Retinal pigment epithelial cell (primary cell): Measurements from ENCODE around the gene ZNF519.

ENCODE experiments used
- DNase-seq: peaks from one replicate; pipeline ENCODE4 v3.0.0-alpha.2; 2010; ENCODE audit warnings: low read depth
- H3K4me3 ChIP-seq: 2 replicates; pipeline ENCODE4 v1.5.1; 2011; ENCODE audit warnings: mild to moderate bottlenecking, low read length, control low read depth, moderate library complexity
- TF ChIP-seq, protein P1 (sequence below): conservative IDR thresholded peaks from 2 replicates; pipeline ENCODE4 v1.5.1; 2011; ENCODE audit warnings: low read depth, low read length, control low read depth, inconsistent platforms

ZNF519 gene

DNA sequence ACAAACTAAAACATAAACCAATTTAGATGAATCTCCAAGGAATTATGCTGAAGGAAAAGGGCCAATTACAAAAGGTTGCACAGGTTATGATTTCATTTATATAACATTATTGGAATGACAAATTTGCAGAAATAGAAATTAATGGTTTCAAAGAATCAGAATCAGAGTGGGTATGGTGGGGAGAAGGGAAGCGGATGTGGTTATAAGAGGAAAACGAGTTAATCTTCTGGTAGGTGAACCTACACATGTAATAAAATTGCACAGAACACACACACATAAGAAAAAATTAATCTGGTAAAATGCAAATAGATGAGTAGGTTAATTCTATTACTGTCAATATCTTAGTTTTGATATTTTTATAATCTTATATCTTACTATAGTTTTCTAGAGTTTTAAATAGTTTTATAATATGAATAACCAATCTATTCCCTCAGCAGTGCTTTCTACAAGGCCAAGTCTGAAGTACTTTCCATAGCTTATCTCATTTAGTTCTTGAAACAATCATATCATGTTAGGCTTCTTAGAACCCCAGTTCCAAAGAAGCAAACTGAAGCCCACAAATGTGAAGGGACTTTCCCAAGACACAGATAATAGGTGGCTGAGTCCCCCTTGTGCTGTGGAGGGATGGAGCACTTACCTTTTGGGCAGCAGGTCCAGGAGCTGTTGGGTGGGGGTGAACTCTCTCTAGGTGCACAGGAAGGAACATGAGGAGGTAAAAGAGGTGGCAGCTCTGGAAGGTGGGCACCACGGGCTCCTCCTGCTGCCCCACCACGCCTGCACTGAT, 31.5 kb downstream of the ZNF519 start:
- H3K4me3 ChIP-seq, result no peak overlapping the region
- TF ChIP-seq, protein P1, sequence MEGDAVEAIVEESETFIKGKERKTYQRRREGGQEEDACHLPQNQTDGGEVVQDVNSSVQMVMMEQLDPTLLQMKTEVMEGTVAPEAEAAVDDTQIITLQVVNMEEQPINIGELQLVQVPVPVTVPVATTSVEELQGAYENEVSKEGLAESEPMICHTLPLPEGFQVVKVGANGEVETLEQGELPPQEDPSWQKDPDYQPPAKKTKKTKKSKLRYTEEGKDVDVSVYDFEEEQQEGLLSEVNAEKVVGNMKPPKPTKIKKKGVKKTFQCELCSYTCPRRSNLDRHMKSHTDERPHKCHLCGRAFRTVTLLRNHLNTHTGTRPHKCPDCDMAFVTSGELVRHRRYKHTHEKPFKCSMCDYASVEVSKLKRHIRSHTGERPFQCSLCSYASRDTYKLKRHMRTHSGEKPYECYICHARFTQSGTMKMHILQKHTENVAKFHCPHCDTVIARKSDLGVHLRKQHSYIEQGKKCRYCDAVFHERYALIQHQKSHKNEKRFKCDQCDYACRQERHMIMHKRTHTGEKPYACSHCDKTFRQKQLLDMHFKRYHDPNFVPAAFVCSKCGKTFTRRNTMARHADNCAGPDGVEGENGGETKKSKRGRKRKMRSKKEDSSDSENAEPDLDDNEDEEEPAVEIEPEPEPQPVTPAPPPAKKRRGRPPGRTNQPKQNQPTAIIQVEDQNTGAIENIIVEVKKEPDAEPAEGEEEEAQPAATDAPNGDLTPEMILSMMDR, result no peak
- DNase-seq, result no peak

DNA sequence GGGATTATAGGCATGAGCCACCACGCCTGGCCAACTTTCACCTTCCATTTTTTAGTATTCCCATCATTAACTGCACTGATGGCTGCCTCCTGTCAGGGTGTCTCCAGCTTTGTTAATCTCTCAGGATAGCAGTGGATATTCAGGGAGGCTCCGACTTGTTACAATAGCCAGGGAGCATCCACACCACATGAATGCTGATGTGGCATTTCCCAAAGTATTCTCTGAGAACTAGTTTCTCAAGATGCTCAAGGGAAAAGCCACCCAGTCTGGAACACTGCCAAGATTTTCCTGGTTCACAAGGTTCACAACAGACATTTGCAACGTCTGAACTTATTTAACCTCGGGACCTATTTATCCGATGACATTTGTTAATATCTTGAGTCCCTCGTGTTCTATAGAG, 33.8 kb downstream of the ZNF519 start:
- H3K4me3 ChIP-seq, result no peak overlapping the region
- TF ChIP-seq, protein P1, result no peak
- no peak for DNase-seq

DNA sequence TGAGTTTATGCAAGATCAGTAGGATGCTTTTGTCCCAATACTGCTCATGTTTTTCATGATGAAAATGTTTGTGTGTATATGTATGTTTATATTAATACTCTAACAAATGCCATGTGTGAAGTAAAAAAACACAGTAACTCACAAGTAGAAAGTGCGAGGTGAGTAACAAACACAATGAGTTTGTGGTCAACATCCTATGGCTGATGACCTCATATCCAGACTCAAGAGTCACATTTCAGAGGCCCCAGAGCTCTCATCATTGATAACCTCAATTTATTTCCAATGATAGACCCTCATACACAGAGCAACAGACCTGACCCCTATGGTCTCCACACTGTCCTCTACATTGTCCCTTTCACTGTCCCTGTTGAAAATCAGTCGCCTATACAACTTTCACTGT, 34.5 kb downstream of the ZNF519 start:
- TF ChIP-seq, protein P1, result no peak
- H3K4me3 ChIP-seq, result no peak overlapping the region
- no peak for DNase-seq

DNA sequence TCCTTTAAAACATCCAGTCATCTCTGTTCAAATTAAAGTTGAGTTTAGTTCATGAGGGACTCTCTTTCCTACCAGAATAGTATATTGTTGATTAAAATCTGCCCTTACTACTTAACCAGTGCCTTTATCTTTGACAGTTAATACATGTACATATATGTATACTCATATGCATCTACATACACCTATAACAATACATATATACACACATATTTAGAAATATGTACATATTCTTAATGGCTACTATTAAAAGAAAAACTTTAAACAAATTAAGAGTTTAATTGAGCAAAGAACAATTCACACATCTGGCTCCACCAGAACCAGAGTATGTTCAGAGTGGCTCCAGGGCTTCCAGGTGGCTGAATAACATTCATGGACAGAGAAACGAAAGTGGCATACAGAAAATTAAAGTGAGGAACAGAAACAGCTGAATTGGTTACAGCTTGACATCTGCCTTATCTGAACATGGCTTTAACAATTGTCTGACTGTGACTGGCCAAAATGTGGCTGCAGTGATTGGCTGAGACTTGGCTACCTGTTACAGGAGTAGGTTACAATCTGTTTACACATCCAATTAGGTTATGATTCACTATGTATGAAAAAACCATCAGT, 38.8 kb downstream of the ZNF519 start:
- no peak for DNase-seq
- TF ChIP-seq, protein P1, result no peak
- no peak overlapping the region for H3K4me3 ChIP-seq

DNA sequence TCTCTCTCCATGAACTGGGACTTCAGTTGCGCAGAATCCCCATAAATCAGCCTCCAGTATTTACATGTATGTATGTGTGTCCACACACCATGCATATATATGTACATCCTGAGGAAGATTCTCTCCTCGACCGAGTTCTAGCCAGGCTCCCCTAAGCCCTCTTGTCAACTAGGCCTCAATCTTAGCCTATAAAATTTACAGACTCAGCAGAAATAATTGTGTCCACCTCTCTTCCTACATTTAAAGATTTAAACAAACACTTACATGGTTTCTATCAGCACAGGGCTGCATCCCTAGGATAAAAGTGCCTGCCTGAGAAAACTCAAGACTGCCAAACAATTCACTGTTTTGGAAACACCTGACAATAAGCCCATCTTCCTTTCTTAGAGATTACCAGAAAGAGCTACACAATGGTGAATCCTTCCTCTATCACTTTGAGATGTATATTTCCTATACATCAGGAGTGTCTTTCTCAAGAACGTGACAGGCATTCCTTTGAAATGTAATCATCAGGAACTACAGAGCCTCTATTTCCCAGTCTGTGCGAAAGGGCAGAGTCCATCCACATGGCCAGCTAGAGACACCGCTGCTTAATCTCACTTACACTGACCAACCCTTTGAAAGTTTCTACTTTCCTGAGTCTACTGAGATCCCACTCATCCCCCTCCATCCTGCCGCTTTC, 39.5 kb downstream of the ZNF519 start:
- no peak for DNase-seq
- TF ChIP-seq, protein P1, result no peak
- no peak overlapping the region for H3K4me3 ChIP-seq

DNA sequence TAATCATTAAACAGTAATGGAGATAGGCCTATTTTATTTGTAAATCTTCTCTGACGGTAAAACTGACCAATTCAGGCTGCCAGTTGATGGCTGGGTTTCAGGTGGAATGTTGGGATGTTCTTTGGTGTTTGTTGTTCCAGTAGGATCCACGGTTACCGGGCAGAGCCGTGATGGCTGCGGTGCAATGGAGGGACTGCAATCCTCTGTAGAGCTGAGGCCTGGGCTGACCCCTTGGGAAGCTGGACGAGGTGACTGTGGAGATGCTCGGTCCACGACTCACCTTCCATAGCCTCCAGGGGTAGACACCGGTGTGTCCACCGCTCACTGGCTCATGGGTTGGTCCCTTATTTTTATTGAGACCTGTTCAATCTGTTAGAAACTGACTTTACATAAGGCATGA, 42.5 kb downstream of the ZNF519 start:
- DNase-seq, result no peak
- no peak overlapping the region for H3K4me3 ChIP-seq
- TF ChIP-seq, protein P1, result no peak

DNA sequence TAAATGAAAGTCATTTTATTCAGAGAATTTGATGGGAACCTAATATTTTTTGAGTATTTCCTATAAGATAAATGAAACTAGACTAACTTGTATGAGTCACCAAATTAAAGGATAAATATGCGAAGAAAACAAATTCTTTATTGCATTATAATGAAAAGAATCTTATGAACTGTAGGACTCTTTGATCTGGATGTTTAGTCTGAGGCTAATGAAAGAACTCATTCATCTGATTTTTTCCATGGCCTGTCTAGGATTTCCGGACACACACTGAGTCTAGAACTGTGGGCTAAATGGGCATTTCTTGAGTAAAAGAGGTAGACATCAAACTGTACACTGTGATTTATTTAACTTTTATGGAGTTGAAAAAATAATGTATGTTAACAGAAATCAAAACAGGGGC, 43.0 kb downstream of the ZNF519 start:
- no peak overlapping the region for H3K4me3 ChIP-seq
- DNase-seq, result no peak
- TF ChIP-seq, protein P1, result no peak
